Cardiac muscle cell (in vitro differentiated cells and primary cell): ENCODE results near the gene NKD2. TPM values are rescaled to one million over a fixed set of nuclear protein-coding genes. Genes with fewer than 3 reads are reported as not detected.

Experiments used
- DNase-seq, 2 donors: peaks; one replicate each; pipeline versions ENCODE4 v3.0.0 to v3.0.0-alpha.2; 2010 to 2017; ENCODE audit warnings: low read depth in 1 of 2, low spot score in 1 of 2
- H3K27ac ChIP-seq: fragments of 200-600 bp; sonication (generic); 2 replicates; pipeline ENCODE4 v1.5.1; 2016
- H3K27me3 ChIP-seq: fragments of 200-600 bp; sonication (generic); 2 replicates; pipeline ENCODE4 v1.6.0; 2016; ENCODE audit warnings: control low read depth
- H3K36me3 ChIP-seq: fragments of 200-600 bp; sonication (generic); 2 replicates; pipeline ENCODE4 v1.5.1; 2016; ENCODE audit warnings: control low read depth
- H3K4me1 ChIP-seq: fragments of 200-600 bp; sonication (generic); 2 replicates; pipeline ENCODE4 v1.8.1; 2017; ENCODE audit warnings: low read depth, mild to moderate bottlenecking, mixed run types
- H3K4me3 ChIP-seq: fragments of 200-600 bp; sonication (generic); 2 replicates; pipeline ENCODE4 v1.5.1; 2016; ENCODE audit warnings: mild to moderate bottlenecking
- H3K9me3 ChIP-seq: fragments of 200-600 bp; sonication (generic); 2 replicates; pipeline ENCODE4 v1.5.1; 2017; ENCODE audit warnings: low read depth, mild to moderate bottlenecking, control low read depth
- polyA plus RNA-seq: library from polyadenylated mRNA; unstranded; fragments of >200 nt; fragmentation: Nextera tagmentation; extraction: Ambion mirVana; gene quantifications from 2 replicates; pipeline ENCODE4 v1.2.1, GENCODE V29; 2016
- total RNA-seq: library from RNA; depleted of rRNA; stranded (reverse); fragments of >200 nt; gene quantifications from 2 replicates; pipeline ENCODE4 v1.2.3, GENCODE V29; 2016
- TF ChIP-seq, protein P1 (sequence below): IDR thresholded peaks from 2 replicates; pipeline ENCODE4 v1.5.1; 2012; ENCODE audit warnings: low read depth, mild to moderate bottlenecking, low read length

Gene NKD2
- total and polyA plus RNA-seq, 2 experiments from 2014 or later: 3.4 to 3.9 TPM

DNA sequence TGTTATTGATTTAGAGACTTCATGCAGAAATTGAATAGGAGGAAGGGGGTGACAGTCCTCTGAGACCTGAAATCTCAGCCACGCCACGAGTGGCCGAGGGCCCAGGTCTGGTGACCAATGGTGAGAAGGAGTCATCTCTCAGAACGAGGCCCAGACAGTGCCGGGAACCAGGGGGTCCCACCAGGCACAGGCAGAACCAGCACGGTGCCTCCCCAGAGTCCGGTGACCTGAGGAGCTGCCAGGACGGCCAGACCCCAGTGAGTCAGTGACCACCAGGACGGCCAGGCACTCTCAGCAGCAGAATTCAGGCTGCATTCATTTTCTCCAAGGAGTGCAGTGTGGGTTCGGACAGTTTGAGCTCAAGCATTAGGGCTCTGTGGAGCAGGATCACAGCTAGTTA lies 43.8 kb upstream of the NKD2 start:
- TF ChIP-seq, protein P1, sequence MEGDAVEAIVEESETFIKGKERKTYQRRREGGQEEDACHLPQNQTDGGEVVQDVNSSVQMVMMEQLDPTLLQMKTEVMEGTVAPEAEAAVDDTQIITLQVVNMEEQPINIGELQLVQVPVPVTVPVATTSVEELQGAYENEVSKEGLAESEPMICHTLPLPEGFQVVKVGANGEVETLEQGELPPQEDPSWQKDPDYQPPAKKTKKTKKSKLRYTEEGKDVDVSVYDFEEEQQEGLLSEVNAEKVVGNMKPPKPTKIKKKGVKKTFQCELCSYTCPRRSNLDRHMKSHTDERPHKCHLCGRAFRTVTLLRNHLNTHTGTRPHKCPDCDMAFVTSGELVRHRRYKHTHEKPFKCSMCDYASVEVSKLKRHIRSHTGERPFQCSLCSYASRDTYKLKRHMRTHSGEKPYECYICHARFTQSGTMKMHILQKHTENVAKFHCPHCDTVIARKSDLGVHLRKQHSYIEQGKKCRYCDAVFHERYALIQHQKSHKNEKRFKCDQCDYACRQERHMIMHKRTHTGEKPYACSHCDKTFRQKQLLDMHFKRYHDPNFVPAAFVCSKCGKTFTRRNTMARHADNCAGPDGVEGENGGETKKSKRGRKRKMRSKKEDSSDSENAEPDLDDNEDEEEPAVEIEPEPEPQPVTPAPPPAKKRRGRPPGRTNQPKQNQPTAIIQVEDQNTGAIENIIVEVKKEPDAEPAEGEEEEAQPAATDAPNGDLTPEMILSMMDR: no peak
- H3K36me3 ChIP-seq: no peaks in the 10 kb centered on the region
- no peak overlapping the region for H3K4me3 ChIP-seq
- no peak overlapping the region for H3K27ac ChIP-seq
- DNase-seq: peak in 1 of 2 donors; percentile 42
- no peaks in the 10 kb centered on the region for H3K27me3 ChIP-seq
- H3K4me1 ChIP-seq: no peaks in the 10 kb centered on the region
- no peaks in the 10 kb centered on the region for H3K9me3 ChIP-seq

DNA sequence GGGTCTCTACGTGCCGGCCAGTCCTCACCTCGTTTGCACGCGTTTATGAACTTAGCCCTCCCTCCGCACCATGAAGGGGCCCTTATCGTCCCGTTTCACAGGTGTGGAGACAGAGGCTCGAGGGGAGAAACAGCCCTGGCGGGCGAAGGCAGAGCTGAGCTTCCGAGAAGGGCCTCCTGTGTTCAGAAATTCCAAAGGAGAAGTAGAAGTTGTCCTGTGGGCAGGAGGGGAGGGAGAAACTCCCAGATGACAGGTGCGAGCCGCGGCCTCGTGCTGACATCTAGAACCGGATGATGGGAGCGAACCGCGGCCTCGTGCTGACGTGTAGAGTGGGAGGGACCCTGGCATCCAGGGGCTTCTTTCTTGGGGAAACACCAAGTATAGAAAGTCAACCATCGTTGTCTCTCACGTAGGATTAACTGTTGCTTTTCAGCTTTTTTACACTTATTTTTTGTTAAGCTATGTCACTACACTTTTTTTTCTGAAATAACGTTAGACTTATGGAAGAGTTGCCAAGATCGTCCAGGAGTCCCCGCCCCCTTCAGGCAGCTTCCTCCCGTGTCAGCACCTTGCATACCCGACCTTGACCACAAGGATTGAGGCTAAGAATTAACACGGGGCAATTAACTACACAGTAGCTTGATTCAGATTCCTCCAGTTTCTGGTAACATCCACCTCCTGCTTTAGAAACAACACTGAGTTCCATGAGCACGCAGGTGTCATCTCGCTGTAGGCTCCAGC lies 42.8 kb upstream of the NKD2 start:
- Histone ChIP-seq H3K27ac (no peak overlapping the region), H3K9me3 (no peaks in the 10 kb centered on the region), H3K27me3 (no peaks in the 10 kb centered on the region), H3K4me3 (no peak overlapping the region), H3K4me1 (no peaks in the 10 kb centered on the region), H3K36me3 (no peaks in the 10 kb centered on the region)
- DNase-seq: no peak
- TF ChIP-seq, protein P1: no peak

DNA sequence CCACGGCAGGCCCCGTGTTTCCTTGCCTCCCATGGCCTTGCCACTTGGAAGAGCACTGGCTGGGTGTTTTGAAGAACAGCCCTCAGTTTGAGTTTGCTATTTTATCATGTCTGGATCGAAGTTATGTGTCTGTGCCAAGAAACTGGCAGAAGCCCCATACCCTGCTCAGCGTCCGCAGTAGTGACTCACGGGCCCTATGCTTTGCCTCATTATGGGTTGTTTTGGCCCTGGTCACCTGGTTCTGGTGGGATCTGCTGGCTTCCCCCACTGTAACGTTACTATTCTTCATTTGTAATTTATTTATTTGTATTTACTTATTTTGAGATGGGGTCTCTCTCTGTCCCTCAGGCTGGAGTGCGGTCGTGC lies 42.3 kb upstream of the NKD2 start:
- Histone ChIP-seq H3K4me1 (no peaks in the 10 kb centered on the region), H3K27me3 (no peaks in the 10 kb centered on the region), H3K4me3 (no peak overlapping the region), H3K27ac (no peak overlapping the region), H3K36me3 (no peaks in the 10 kb centered on the region), H3K9me3 (no peaks in the 10 kb centered on the region)
- no peak for DNase-seq
- TF ChIP-seq, protein P1: no peak

DNA sequence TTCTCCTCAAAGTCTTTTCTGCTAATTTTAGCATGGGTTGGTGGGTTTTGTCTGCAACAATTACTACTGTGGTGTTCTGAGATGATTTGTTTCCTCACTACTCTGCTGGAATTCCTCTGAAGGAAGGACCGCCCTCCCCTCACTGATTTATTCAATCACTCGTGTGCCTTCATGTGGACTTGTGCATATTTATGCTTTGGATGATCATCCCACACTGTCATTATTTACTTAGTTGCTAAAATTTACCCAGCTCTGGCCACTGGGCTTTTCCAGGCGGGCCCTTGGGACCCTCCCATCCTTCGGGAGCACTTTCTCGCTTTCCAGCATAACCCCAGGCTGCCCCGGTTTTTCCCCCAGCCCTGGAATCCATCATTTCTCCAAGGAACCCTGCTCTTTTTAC lies 41.7 kb upstream of the NKD2 start:
- Histone ChIP-seq H3K36me3 (no peaks in the 10 kb centered on the region), H3K27me3 (peaks cover 3% of the 10 kb centered on the region), H3K9me3 (no peaks in the 10 kb centered on the region), H3K27ac (no peak overlapping the region), H3K4me1 (no peaks in the 10 kb centered on the region), H3K4me3 (no peak overlapping the region)
- DNase-seq: no peak
- TF ChIP-seq, protein P1: no peak

DNA sequence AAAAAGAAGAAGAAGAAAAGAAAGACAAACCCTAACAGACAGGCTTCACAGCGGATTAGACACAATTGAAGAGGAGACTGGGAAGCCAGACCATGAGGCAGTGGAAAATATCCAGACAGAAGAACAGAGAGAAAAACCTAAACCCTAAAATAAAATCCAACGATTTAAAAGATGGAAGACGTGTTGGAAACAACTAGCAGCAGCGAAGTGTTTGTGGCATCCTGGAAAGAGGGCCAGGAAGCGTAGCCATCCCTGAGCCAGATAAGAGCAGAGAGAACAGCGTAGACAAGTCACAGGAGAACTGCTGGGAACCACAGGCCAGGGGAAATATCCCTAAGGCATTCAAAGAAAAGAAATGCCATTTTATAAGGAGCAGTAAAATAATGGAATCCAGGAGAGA lies 39.7 kb upstream of the NKD2 start:
- Histone ChIP-seq H3K4me1 (no peaks in the 10 kb centered on the region), H3K36me3 (no peaks in the 10 kb centered on the region), H3K4me3 (no peak overlapping the region), H3K9me3 (no peaks in the 10 kb centered on the region), H3K27ac (no peak overlapping the region), H3K27me3 (peaks cover 3% of the 10 kb centered on the region)
- TF ChIP-seq, protein P1: no peak
- DNase-seq: peak in 1 of 2 donors; percentile 74
